ENCODE results near the gene IGSF22.

The IGSF22 gene

GRCh38 chr11:18710545-18710944, 15.4 kb downstream of the IGSF22 start:
- H3K4me3 ChIP-seq (ENCODE audit: low read depth, low read length), result no peak overlapping the region
- TF ChIP-seq CTCF (IDR thresholded peaks at IDR 0.05; ENCODE audit: insufficient read depth, low read depth, low read length, missing control alignments), result no peak
- DNase-seq (ENCODE audit: low read depth), result peak; percentile 23

- H3K4me3 ChIP-seq (ENCODE audit: low read depth, low read length), result no peak overlapping the region
- TF ChIP-seq CTCF (IDR thresholded peaks at IDR 0.05; ENCODE audit: insufficient read depth, low read depth, low read length, missing control alignments), result no peak
- DNase-seq (ENCODE audit: low read depth), result no peak
Measured at GRCh38 chr11:18709414-18709813, 16.6 kb downstream of the IGSF22 start.

- TF ChIP-seq CTCF (IDR thresholded peaks at IDR 0.05; ENCODE audit: insufficient read depth, low read depth, low read length, missing control alignments), result no peak
- no peak overlapping the region for H3K4me3 ChIP-seq (ENCODE audit: low read depth, low read length)
- DNase-seq (ENCODE audit: low read depth), result no peak
Measured at GRCh38 chr11:18707811-18708340, 18.1 kb downstream of the IGSF22 start.

GRCh38 chr11:18706330-18707243, 19.4 kb downstream of the IGSF22 start:
- peak; percentile 69 for DNase-seq (ENCODE audit: low read depth)

GRCh38 chr11:18705651-18706281, 20.2 kb downstream of the IGSF22 start:
- no peak for DNase-seq (ENCODE audit: low read depth)
- no peak for TF ChIP-seq CTCF (IDR thresholded peaks at IDR 0.05; ENCODE audit: insufficient read depth, low read depth, low read length, missing control alignments)
- peak overlapping the region; percentile 51 for H3K4me3 ChIP-seq (ENCODE audit: low read depth, low read length)

More at GRCh38 chr11:18706330-18707243, 19.4 kb downstream of the IGSF22 start:
- H3K4me3 ChIP-seq (ENCODE audit: low read depth, low read length), result peak overlapping the region; percentile 51
- no peak for TF ChIP-seq CTCF (IDR thresholded peaks at IDR 0.05; ENCODE audit: insufficient read depth, low read depth, low read length, missing control alignments)

- no peak for DNase-seq (ENCODE audit: low read depth)
- H3K4me3 ChIP-seq (ENCODE audit: low read depth, low read length), result no peak overlapping the region
- TF ChIP-seq CTCF (IDR thresholded peaks at IDR 0.05; ENCODE audit: insufficient read depth, low read depth, low read length, missing control alignments), result no peak
Measured at GRCh38 chr11:18704698-18705097, 21.3 kb downstream of the IGSF22 start.

Measured in GM12865 (cell line).